KBM-7 (cell line): ENCODE measurements around the gene LETM1.

Source experiments
- DNase-seq: peaks from one replicate; pipeline ENCODE4 v3.0.0-alpha.2; 2015
- in situ Hi-C: fragments of 300-500 bp; cut with MboI; formaldehyde crosslinking; loops from 2 replicates; pipeline ENCODE4 v1.14.3; 2020; ENCODE audit warnings: low sequenced_read_pairs, low pct_unique_long_range_greater_than_20kb, mixed read lengths

Gene LETM1

DNA sequence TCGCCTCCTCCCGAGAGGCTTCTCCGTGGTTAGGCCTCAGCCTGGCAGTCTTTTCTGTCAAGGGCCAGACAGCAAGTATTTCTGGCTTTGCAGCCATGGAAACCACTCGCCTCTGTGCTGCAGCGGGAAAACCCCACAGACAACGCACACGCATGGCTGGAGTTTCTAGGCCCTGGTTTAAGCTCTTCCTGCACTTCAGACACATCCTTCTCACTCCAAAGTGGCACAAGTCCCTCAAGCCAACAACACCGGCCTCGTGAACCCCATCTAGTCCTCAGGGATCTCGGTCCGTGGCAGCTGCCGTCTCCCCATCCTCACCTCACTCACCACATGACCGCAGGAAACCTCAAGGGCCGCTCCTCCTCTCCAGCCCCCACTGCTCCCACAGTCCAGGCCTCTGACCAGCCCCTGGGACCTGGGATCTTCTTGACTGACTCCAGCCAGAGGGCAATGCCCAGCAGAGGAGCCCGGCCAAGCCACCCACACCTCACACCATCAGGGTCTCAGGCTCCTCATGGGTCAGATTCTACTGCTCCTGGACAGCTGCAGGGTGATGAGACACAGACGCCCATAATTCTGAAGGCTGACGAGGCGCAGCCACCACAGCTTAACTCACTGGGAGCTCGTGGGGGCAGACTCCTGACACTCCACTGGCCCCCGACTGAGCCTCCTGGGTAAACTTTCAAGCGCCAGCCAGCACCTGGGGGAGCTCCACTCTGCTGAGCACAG, 21.7 kb downstream of the LETM1 start:
- DNase-seq, result no peak
- in situ Hi-C loops, result no loop called here

DNA sequence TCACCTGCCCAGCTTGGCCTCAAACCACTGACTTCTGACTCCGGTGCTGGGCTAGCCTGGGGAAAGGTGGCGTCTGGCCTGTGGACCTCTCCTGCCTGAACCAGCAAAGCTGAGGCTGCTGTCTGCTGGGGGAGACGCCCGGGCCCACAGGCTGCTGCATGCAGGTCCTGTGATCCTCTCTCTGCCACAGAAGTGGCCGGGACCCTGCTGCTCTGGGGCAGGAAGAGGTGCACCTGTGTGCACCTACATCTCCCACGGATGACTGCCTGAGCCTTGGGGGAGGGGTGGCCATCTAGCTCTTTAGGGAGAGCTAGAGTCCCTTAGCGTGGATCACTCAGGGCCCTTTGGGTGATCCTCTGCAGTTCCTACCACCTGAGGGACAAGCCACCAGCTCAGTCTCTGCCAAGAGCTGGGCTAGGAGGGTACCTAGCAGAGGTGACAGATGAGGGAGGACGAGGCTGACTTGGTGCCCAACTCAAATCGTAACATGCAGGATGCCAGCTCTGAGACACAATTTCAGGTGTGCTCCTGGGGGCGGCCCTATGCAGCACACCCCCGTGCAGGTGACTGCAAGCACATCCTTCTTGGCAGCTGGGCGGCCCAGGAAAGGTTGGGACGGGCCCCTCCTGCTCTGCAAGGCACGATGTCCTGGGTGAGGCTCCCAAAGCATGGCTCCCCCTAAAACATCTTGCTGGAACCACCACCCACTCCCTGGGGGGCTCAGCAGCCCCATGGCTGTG, 22.5 kb downstream of the LETM1 start:
- in situ Hi-C loops, result no loop called here
- no peak for DNase-seq

DNA sequence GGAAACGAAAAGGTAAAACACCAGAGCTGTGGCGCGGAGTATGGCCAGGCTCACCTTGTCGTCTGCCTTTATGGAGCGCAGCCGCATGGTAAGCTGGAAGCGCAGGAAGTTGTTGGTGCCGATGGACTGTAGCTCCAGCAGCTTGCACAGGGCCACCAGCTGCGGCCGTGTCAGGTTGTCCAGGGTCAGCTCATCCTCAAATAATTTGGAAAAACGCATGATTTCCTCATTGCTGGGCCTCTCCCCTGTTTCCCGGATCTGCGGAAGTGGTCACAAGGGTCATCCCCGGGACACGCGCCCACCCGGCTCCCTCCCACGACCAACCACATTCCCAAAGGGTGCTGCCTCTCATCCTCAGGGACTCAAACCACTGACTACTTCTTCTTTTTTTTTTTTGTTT, 23.3 kb downstream of the LETM1 start:
- DNase-seq, result no peak
- in situ Hi-C loops, result no loop called here

DNA sequence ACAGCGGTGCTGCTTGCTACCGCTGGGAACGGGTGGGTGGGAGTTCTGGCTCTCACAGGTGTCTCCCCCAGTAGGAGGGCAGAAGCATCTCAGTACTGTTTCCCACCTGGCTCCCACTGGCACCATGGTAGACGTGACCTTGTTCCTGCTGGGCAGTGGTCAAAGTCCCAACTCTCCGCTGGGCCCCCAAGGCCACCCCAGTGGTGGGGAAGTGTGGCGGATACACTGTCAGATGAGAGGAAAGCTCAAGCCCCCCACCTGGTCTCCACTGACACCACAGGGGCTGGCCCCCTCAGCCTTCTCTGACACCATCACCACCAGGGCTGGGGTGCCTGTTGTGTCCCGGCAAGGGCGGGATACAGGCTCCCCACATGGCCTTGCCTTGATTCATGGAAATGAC, 24.6 kb downstream of the LETM1 start:
- in situ Hi-C loops, result no loop called here
- no peak for DNase-seq

DNA sequence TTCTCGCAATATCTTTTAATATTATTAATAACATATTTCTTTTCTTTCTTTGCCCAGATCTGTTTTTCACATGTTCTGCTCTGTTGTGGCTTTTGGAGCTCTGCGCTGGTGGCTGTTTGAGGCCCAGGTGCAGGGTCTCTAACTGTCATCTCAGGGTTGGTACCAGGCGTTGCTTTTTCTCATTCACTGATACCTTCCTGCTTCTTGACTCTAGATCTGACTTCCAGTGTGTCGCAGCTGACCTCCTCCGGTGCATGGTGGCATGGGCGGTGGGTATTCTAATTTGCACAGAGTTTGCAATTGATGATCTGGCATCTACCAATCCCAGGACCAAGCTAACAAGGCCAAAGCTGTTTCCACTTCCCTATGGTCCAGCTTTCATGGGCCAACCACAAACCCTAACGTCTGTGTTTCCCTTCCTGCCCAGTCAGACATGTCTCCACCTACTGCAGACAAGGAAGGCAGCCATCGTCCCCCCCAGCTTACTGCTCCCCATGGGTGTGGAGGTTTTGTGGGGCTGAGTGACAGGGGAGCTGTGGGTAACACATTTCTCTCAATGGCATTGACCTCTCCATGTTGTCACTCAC, 25.2 kb downstream of the LETM1 start:
- DNase-seq, result peak; percentile 22
- in situ Hi-C loops, result no loop called here

DNA sequence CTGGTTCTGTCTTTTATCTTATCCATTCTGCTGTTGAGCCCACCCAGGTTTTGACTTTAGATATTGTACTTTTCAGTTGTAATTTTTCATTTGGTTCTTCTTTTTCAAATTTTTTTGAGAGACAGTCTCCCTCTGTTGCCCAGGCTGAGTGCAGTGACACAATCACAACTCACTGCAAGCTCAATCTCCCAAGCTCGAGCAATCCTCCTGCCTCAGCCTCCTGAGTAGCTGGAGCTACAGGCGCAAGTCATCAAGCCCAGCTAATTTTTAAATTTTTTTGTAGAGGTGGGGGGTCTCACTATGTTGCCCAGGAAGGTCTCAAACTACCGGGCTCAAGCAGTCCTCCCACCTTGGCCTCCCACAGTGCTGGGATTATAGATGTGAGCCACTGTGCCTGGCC, 25.7 kb downstream of the LETM1 start:
- DNase-seq, result no peak
- in situ Hi-C loops, result no loop called here

DNA sequence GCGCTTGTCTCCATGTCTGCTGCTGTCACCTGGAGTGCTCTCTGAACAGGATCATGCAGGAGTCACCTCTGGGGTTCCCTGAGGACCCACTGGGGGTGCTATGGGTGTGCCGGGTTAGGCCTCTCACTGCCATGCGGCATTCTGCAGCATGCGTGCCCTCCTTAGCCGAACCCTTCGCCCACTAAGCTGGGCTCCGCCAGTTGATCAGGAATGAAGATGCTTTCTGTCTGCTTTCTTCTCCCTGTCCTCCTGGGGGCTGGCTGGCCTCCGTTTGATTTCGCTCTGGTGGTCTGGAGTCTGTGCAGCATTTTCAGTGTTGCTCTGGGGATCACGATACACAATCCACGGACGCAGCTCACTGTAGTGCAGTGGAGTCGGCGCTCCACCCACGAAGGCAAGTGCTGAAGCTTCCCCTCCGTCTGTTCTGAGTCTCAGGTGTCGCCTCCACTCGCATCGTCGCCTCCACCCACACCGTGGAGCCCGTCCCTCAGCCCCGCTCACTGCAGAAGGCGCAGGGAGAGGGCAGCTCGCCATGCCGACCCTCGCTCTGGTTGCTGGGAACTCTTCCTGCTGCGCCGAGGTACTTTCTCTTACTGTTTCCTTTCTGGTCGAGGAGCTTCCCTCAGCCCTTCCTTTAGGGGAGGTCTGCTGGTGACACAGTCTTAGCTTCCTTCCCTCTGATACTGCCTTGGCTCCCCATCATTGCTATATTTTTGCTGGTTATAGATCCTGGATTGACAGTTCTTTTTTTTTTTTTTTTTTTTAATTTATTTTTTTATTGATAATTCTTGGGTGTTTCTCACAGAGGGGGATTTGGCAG, 29.2 kb downstream of the LETM1 start:
- in situ Hi-C loops, result no loop called here
- DNase-seq, result no peak

DNA sequence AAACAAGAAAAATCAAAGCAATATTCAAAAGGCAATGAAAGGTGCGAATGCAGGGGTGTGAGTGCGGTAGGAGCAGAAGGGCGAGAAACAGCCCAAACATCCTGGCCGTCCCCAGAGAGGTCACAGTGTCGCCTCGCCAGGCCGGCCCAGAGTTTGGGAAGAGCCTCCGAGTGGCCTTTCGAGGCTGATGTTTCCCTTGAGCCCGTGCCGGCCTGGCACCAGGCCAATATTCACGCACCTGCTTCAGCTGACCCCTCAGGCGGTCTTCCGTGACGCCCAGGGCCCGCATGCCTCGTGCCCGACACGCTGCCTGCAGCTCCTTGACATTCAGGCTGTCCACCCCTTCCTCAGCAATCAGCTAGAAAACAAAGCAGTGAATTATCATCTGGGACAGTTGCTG, 30.6 kb downstream of the LETM1 start:
- in situ Hi-C loops, result no loop called here
- no peak for DNase-seq

DNA sequence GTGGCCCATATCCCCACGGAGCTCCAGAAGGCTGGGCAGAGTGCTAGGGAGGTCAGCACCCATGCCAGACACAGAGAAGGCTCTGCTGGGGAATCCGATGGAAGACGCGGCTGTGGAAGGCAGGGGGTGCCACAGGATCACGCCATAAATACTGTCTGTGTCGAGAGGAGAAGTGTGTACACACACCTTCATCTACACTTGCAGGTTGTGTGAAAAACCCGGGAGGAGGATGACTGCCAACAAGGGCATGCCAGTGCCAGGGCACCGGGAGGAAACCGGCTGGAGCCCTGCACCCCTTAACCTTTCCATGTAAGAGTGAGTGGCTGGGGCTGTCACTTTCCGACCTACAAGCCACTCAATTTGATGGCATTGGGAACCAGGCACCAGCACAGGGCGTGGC, 31.2 kb downstream of the LETM1 start:
- DNase-seq, result no peak
- in situ Hi-C loops, result no loop called here

DNA sequence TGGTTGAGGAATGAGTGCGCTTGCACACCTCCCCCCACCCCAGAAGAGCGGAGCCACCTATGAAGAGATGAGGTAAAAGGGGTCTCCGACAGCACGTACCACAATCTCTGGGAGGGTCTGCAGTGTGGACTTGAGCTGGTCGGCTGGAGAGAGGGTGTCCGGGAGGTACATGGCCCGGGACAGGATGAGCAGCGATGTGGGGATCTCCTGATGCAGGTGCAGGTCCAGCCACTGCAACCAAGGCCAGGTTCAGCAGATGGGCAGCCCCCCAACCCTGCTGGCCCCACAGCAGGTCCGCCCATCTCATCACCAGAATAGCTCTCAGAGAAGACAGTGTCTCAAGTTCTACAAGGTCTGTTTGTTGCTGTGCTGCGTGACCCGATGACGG, 32.4 kb downstream of the LETM1 start:
- in situ Hi-C loops, result no loop called here
- DNase-seq, result no peak

DNA sequence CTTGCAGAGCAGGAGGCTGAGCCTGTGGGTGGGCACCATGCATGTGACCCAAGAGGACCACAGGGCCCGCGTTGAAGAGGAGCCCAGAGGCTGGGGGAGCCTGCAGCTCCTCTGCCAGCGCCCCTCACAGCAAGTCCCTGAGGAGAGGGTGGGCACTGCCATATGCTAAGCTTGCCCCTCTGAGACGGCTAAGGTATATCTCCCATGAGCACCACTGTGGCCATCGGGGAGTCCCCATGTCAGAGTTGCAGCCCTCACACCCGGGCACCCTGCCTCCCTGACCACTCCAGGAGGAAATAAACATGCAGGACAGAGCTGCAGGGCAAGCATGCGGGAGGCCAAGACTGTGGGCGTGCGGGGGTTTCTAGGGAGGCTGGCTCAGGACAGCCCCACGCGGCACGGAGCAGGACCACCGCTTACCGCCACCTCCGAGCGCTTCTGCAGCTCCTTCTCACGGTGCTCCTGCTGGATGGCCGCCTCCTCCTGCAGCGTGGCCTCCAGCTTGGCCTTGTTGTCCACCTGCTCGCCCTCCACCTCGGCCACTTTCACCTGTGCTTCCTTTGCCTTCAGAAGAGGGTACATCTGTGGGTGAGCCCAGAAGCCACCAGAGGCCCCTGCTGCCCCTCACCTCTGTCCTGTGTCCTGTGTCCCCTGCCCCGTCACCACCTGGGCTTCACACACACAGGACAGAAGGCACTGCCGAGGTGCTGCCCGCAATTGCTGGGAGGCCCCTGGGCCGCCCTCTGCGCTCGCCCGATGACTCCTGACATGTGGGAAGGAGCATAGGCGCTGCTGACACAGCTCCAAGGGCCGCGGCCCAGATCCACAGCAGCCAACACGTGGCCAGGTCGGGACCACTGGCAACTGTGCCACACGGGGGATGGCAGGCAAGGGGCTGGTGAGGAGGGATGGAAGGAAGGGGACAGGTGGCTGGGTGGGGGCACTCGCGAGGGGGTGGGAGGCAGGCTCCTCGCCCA, 33.1 kb downstream of the LETM1 start:
- DNase-seq, result no peak
- in situ Hi-C loops, result no loop called here

DNA sequence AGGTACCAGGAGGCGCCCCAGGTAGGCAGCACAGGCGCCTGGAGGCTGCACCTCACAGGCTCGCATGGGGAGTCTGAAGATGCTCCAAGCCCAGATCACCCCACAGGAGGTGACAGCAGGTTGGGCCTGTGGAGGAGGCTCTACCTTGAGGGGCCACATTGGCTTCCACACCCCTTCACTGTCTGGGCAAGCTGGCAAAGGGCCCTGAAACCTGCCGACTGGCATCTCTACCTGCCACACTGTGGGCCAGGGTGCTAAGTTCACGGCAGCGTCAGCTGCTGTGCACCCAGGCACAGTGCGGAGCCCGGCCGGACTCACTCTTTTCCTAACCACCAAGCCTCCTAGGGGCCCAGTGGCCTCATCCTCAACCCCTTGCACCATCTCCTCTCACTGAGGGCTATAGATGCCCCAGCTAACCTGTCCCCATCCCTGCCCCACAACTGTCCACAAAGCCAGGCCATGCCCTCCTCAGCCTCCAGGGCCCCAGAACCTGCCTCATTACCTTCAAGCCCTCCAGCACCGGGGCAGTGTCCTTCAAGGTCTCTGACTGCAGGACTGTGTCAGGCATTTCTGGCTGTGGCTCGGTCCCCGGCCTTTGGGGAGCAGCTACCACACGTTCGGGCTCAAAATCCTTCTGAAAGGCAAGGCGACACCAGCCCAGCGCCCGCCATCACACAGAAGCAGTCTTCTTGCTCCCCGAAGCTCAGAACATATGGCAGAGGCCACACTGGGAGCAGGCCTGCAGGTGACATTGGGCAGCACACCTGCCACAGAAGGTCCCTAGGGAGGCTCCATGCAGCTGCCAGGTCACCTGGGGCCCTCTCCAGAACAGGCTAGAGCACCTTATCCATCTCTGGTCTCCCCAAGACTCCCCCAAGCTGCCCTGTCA, 34.0 kb downstream of the LETM1 start:
- DNase-seq, result no peak
- in situ Hi-C loops, result no loop called here

DNA sequence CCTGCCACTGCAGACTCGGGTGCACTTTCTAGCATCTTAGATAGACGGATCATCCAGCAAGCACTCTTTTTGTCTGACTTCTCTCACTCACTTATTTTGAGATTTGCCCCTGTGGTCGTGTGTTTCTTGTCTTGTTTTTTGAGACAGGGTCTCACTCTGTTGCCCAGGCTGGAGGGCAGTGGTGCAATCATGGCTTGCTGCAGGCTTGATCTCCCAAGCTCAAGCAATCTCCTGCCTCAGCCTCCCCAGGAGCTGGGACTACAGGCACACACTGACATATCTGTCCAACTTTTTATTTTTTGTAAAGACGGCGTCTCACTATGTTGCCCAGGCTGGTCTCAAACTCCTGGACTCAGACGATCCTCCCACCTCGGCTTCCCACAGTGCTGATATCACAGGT, 36.1 kb downstream of the LETM1 start:
- in situ Hi-C loops, result loop anchor here (10.0 kb wide), 1 partner anchor 75 kb away; no protein-coding TSS in a partner anchor
- no peak for DNase-seq

DNA sequence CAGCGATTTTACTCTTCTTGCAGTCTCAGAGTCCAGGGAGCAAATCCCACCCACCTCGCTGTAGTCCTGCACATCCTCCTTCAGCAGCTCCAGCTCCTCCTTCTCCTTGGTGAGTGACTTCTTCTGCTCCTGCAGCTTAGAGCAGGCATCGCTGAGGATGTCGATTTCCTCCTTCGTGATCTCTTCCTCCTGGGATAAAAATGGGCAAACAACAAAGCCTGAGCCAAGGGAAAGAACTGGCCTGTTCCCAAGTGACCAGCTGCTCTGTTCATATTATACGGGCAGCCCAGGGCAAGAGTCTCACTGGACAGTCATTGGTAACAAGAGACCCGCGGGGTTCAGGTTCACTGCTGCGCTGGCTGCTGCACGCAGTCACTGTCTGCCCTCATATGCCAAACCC, 36.7 kb downstream of the LETM1 start:
- in situ Hi-C loops, result loop anchor here (10.0 kb wide), 1 partner anchor 74 kb away; no protein-coding TSS in a partner anchor

DNA sequence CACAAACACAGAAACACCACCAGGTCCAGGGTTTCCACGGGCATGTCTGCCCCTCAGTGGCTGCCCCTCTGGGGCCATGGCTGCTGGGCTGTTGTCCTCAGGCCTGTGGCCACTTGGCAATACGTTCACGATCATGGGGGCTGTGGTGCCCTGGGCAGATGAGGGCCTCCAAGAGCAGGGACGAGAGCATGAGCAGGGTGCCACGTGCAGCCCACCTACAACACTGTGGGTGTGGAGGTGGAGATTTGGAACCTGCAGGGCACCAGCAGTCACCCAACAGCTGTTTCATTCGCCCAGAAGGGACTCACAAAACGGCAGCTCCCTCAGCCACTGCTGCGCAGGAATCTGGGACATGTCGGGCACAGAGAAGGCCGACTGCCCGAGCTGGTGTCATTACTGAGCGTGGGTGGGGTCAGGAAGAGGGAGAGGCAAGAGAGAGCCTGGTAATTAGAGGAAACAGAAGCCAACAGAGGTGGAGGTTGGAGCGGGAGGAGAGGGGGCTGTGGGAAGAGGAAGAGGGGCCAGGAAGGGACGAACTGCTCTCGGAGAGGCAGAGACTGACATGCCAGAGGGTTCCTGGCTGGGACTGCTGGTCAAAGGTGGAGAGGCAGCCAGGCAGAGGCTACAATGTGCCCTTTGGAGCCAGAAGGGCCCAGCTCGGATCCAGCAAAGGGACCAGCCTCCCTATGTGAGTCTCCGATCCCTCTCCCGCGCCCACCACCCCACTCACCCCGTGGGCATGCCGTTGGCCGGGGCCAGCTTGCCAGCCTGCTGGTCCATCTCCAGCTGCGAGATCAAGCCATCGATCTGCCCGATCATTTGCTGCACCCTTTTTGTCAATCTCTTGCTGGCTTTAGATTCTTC, 39.7 kb downstream of the LETM1 start:
- DNase-seq, result no peak
- in situ Hi-C loops, result loop anchor here (10.0 kb wide), 1 partner anchor 71 kb away; no protein-coding TSS in a partner anchor

More for the DNA sequence above, 36.7 kb downstream of the LETM1 start:
- DNase-seq, result no peak

DNA sequence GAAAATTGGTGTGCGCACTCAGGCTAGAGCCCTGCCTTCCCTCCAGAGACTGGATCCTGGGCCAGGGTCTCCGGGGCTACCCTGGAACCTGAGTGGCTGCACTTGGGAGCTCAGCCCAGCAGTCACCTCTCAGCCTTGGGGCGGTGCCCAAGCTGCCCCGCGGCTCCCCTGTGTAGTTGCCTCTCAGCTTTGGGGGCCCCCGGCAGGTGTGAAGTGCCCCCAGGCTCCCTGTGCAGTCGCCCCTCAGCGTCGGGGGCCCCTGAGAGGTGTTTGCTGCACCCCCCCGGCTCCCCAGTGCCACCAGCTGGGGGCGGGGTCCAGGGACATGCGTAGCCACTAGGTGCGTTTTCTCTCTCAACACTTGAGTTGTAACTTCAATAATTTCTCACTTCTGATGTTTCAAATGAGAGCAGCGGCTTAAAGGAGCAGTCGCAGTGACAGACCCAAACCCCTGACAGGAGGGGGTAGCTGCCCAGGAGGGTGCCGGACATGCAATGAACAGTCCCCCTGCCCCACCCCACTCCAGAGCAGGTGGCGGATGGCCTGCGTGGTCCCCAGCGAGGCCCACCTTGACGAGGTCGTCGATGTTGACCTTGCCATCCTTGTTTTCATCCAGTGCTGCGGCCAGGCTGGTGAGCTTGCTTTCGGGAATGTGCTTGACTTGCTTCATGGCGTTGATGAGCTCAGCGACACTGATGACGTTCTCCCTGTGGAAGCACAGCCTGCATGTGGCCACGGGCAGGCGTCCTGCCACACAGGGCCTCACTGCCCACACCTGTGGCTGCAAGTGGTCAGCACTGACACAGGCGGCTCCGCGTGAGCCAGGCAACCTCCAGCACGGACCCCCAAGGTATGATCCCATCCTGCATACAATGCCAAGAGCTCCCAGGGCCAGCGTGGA, 40.6 kb downstream of the LETM1 start:
- in situ Hi-C loops, result loop anchor here (10.0 kb wide), 1 partner anchor 71 kb away; no protein-coding TSS in a partner anchor
- no peak for DNase-seq
